CD4-positive, alpha-beta T cell treated with Interferon gamma for 1 hour (primary cell): ENCODE data around the gene SLC7A9.
"Not testable (repeated sequence)": the region's sequence is repeated elsewhere in the genome, so short reads cannot be mapped to it uniquely, and the experiment has no call there.

Source experiments
- DNase-seq: peaks from one replicate; pipeline ENCODE4 v3.0.0-alpha.2; 2020

Gene SLC7A9

DNA sequence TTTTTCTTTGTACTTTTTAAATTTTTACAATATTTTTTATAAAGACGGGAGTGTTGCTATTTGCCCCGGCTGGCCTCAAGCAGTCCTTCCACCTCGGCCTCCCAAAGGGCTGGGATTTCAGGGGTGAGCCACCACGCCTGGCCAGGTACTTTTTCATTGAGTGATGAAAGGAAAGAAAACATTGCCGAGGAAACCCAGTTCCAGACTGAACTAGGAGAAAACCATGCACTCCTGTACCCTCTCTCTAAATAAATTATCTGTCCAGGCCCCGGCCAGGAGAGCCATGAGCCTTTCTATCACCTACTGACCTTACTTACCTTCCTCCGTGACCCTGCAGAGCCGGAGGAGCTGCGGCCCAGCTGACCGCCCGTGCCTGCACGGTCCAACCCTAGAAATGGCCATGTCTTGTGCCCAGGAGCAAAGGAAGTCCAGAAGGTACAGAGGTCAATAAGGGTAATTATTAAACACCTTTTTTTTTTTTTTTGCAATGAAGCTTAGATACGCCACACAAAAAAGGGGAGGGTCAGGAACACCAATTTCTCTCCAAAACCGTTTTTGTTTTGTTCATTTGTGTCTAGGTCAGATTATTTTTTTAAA is at the start of gene SLC7A9:
Gene SLC7A9 (minus strand): TSS at position 399 of the 597 bp plus-strand sequence. CDS start 1,233 bp downstream, outside the sequence.
- DNase-seq: no peak

DNA sequence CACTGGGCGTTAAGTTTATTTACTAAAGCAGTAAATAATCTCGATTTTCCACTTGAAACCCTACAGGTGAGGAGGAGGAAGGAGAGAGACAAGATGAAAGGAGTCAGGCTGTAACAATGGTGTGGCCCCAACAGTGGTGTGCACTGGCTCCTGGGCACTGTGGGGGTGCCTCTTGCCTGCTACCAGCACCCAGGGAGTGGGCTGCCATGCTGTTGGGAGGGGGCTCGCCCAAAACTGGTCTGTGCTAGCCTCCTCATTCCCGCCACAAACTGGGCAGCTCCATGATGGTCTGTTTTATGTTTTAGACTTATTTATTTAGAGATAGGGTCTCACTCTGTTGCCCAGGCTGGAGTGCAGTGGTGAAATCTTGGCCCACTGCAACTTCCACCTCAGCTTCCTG is 49.8 kb upstream of the SLC7A9 start:
- DNase-seq: no peak

DNA sequence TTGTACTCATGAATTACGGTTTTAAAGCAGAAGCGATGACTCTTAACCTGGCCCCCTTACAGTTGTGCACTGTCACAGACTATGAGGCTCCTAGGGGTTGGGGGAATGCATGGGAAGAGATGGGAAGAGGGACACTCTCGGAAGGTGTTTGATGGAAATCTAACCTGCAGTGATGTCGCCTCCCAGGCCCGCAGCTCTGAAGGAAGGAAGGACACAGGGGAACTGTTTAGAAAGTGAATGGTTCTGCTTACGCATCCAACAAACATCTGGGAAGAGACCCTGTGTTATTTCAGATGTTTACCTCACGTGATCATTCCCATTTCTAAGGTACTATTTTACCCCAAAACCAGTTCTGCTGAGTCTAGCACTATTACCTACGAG is 48.0 kb upstream of the SLC7A9 start:
- no peak for DNase-seq

DNA sequence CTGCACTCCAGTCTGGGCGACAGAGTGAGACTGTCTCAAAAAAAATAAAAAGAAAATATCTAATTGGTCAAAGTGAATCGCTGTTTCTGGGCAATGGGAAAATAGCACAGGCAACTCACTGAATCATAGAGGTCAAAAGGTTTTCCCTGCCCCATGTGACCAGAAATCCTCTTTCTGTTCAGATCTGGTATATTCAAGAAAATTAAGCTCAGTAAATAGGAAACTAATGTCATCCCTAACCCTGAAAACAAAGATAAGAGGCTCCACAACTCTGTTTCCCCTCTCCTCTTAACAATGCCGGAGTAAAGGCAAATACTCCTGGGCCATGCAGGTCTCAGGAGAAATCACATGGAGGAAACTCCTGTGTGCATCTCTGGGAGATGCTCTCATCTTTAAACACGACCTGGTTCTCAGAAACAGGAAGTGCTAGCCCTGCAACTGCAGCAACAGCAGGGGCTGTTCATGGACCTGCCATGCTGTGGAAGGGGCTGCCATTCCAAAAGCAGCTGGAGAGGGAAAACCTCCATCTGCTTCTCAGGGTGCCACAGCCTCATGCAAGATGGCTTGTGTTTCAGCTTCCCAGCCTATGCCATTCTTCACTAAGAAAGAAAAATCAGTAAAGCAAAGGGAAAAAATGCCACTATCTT is 47.5 kb upstream of the SLC7A9 start:
- DNase-seq: no peak

DNA sequence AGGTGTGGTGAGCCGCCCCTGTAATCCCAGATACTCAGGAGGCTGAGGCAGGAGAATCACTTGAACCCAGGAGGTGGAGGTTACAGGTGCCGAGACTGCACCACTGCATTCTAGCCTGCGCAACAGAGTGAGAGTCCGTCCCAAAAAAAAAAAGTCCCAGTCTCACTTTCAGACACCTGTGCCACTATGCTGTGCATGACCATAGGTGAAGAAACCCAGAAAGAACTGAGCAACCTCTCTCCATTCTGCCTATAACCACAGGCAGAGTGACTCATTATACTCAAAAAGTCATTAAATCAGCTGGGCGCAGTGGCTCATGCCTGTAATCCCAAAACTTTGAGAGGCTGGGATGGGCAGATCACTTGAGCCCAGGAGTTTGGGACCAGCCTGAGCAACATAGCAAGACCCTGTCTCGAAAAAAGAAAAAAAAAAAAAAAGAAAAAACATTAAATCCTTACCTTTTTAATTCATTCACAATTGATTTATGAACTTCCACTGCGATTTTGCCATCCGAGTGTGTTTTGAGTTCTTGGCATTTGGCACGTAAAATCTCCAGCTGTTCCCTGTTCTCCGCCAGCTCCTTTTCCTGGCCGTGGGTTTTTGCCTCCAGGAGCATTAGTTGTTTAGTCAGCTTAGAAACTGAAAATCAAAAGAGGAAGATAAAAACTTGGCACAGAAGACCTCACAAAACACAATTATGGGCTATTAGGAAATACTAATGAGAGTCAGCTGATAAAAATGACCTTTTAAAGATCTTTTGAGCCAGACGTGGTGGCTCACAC is 45.5 kb upstream of the SLC7A9 start:
- DNase-seq: no peak

DNA sequence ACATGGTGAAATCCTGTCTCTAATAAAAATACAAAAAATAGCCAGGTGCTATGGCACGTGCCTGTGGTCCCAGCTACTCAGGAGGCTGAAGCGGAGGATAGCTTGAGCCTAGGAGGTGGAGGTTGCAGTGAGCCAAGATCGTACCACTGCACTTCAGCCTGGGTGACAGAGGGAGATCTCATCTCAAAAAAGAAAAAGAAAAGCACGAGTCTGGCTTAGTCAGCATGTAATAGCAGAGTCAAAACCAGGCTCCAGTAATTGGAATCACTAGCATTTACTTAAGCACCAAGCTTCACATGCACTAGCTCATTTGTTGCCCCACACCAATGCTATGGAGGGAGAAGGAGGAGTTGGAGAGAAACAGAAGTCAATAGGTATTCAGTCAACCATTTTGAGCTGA is 41.9 kb upstream of the SLC7A9 start:
- no peak for DNase-seq

DNA sequence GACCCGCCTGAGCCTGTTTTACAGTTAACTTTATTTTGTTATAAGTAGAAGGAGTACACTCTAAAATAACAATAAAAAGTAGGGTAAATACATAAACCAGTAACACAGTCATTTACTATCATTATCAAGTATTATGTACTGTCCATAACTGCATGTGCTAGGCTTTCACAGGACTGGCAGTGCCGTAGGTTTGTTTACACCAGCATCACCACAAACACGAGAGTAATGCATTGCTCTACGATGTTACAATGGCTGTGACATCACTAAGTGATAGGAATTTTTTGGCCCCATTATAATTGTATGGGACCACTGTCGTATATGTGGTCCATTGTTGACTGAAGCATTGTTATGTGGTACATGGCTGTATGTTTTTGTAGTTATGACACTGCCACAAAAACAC is 41.3 kb upstream of the SLC7A9 start:
- DNase-seq: no peak

DNA sequence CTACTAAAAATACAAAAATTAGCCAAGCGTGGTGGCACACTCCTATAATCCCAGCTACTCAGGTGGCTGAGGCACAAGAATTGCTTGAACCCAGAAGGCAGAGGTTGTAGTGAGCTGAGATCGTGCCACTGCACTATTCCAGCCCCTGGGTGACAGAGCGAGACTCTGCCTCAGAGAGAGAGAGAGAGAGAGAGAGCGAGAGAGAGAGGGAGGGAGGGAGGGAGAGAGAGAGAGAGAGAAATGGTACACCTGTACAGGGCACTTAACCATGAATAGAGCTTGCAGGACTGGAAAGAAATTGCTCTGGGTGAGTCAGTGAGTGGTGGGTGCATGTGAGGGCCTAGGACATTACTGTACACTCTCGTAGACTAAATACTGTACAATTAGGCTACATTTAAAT is 40.5 kb upstream of the SLC7A9 start:
- DNase-seq: no peak

DNA sequence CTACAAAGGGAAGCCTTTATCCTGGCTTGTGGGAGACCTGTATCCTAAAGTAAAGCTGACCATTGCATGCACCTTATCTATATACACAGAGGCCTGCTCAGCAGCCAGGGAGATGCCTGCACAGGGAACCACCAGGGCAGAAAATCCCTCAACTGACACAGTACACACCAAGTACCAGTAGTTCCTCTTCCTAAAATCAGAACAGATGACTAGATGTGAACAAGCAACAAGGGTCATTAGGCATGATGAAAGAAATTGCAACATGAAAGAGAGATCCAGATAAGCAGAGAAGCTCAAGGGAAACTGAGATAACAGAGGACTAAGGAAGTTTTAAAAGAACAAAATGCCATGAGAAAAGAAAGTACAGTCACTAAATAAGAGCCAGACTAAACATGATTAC is 39.7 kb upstream of the SLC7A9 start:
- no peak for DNase-seq

DNA sequence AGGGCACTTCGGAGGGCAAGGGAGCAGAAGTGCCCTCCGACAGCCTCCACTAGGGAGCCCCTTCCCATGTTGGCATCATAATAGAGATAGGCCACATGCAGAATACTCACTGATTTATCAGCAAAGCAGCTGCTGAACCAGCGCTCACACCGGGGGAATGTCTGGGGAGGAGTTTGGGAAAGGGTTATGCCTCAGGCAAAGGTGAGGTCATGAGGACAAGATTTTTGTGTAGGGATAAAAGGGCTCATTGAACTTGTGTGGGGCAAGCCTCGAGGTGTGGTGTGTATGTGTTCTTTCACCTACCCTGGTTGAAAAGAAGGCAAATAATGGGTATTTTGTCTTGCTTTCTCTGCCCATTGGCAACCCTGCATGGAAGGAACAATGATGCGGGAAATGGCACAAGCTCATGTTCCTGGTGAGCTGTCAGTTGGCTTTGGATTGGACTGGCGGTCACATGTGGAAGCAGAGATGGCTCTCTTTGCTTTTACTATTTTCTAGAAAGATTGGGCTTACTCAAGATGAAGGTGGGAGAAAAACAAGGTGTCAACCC is 39.1 kb upstream of the SLC7A9 start:
- no peak for DNase-seq

DNA sequence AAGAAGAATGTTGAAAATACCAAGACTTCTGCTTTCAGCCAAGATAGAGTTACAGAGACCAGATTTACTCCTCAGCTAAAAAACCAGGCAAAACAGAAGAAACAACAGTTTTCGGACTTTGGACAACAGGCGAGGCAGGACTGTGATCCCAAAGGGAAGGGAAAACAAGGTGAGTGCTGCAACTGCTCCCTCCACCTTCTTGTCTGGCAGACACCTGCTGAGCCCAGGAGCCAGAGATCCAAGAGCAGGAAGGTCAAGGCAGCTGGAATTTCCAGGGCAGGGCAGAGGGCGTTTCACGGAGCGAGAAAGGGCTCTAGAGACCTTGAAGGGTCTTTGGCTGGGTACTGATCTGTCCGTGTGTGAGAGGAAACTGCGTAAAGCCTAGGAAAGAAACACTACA is 32.9 kb upstream of the SLC7A9 start:
- DNase-seq: no peak

DNA sequence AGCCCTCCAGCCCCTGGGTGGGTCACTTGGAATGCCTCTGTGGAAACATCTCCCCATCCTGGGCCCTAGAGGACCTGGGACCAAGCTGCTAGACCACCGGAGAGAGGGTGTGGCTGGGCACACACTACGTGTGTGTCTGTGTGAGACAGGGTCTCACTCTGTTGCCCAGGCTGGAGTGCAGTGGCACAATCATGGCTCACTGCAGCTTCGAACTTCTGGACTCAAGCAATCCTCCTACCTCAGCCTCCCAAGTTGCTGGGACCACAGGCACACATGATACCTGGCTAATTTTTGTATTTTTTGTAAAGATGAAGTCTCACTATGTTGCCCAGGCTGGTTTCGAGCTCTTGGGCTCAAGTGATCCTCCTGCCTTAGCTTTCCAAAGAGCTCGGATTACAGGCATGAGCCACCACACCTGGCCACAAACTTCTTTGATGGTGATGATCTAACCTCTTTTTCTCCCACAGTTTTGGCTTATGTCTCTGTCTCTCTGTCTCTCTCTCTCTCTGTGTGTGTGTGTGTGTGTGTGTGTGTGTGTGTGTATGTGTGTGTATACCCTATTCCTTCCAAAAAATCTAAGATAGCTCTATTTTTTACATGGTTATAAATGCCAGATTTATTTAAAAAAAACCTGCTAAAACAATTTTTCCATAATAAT is 32.1 kb upstream of the SLC7A9 start:
- DNase-seq: no peak

DNA sequence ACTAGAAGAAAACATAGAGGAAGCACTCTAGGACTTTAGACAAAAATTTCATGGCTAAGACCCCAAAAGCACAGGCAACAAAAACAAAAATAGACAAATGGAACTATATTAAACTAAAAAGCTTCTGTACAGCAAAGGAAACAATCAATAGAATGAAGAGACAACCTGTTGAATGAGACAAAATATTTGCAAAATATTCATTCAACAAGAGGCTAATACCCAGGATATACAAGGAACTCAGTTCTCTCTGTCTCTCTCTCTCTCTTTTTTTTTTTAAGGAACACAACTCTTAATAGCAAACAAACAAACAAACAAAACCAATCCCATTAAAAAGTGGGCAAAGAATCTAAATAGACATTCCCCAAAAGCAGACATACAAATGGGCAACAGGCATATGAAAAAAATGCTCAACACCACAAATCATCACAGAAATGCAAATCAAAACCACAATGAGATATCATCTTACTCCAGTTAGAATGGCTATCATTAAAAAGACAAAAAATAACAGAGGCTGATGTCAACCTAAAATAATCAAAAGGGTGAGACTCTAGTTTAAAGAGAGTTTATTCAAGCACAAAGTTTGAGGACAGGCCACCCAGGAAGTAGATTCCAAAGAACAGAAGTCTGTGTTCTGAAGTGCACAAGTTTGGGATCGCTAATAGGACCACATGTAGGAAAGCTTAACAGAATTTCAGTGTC is 27.1 kb upstream of the SLC7A9 start:
- no peak for DNase-seq

DNA sequence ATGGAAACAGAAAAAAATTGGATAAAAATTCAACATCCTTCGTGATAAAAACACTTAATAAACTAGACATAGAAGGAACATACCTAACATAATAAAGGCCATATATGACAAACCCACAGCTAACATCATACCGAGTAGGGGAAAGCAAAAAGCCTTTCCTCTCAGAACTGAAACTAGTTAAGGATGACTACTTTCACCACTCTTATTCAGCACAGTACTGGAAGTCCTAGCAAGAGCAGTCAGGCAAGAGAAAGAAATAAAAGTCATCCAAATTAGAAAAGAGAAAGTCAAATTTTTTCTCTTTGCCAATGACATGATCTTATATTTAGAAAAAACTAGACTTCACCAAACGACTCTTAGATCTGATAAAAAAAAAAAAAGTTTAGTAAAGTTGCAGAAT is 25.8 kb upstream of the SLC7A9 start:
- no peak for DNase-seq

DNA sequence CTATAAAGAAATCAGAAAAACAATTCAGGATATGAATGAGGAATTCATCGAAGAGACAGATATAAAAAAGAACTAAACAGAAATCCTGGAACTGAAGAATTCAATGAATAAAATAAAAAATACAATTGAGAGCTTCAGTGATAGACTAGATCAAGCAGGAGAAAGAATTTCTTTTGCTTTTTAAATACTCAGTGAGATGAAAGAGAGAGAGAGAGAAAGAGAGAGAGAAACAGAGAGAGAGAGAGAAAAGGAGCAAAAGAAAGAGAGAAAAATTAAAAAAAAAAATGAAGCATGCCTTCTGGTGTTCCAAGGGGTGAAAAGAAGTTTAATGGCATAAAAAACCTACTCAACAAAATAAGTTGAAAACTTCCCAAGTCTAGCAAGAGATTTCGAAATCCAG is 22.0 kb upstream of the SLC7A9 start:
- no peak for DNase-seq

DNA sequence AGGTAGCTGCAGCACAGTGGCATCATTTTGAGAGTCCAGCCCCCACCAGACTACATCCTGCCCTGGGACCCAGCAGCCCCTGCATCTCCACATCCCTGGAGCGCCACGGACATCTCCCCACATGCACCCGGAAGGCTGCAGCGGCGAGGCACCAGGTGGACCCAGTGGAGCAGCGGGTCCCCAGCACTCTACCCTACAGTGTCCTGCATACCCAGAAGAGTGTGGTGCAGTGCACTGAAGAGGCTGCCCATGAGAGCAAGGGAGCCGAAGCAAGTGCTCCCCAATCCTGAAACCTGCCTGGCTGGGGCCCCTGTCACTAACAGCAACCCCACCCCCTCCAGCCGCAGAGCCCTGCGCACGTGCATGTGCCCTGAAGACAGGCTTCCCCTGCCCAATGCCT is 21.3 kb upstream of the SLC7A9 start:
- no peak for DNase-seq

DNA sequence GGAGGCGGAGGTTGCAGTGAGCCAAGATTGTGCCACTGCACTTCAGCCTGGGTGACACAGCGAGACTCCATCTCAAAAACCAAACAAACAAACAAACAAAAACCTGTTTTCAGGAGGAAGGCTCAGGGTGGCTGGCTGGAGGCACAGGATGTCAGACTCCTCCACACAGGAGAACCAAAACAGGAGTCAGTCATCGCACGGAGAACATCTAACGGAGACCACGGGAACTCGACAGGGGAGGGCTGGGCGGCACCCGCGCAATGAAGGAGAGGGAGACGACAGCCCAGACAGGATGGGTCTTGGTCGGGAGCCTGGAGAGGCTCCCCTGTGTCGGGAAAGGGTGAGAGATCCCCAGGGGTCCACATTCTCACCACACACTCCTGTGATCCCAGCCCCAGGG is 20.8 kb upstream of the SLC7A9 start:
- no peak for DNase-seq

DNA sequence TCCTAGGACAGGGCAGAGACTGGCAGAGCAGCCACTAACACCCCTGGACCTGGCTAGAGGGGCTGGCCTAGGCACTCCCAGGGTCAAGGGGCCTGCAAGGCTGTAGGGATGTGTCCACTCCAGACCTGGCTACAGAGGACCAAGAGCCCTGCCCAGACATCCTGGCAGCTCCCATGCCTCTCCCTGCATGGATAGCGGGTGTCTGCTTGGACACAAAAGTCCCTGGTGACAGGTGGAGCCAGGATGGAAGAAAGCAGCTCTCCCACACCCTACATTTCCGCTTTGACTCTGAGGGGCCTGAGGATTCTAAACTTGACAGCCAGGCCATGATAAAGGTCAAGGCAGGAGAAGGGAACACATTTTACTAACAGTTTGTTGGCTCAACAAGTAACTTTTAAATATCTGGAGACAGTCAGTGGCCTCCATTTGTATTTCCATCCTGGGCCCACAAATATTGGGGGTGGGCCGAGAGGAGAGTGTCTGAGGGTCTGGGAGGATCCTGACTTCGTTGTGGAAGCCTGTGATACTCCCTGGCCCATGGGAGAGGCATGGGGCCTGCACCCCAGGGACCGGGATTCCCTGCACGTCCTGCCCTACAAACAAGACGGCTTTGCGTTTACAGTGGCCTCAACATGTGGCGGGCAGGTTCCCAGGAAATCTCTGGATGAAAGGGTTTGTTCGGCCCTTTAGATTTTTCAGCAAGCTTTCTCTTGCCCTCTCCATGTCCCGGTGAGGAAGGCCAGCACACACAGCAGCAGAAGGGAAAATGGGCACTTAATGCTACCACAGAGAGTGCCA is 19.8 kb upstream of the SLC7A9 start:
- no peak for DNase-seq

DNA sequence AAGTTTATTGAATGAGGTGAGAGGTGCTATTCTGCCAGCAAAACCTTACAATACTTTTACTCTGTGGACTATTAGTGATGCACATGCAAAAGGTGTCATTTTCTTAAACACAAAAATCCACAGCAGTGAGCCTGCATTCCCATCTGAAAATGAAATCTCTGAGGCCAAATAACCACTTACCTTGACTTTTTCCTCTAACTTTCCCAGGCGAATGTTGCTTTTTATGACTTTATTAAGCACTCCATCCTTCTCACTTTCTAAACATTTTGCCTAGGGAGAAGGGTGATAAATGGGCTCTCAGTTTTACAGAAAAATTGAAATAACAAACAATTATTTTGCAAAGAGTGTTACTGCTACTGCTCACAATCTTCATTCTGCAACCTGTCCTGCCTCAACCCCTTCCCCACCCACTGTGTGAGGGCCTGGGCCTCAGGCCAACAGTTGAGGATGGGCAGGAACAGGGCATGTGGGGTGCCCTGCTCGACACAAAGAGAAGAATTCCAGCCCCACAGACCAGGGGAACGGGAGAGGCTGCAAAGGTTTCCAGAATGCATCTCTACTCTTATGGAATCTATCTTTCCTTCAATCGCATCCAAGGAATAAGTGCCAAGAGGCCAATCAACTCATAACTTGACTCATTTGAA is 18.1 kb upstream of the SLC7A9 start:
- DNase-seq: no peak

DNA sequence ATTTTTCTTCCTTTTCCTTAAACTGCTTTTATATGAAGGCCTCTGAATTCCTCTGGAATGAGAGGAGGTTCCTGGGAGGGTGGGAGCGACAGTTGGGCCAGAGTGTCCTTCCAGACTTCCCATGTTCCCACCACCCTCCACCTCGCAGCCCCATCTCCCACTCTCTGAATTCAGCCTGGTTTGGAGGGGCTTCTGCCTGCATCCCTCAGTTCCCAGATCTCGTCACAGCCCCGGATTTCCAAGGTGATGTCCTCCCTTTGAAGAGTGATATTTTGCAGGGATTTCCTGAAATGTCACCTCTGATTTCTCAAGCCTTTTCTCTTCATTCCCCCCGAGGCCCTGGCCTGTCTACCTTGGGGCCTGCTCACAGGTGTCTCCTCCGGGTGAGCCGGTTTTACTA is 16.7 kb upstream of the SLC7A9 start:
- no peak for DNase-seq

DNA sequence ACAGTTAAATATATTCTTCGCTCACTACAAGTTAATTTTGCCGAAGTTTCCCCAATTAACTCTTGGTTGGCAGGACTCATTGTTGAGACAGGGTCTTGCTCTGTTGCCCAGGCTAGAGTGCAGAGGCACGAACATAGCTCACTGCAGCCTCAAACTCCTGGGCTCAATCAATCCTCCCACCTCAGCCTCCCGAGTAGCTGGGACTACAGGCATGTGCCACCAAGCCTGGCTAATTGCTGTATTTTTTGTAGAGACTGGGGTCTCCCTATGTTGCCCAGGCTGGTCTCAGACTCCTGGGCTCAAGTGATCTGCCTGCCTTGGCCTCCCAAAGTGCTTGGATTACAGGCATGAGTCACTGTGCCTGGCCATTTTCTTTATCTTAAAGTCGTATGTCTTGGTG is 15.7 kb upstream of the SLC7A9 start:
- not testable (repeated sequence) for DNase-seq

DNA sequence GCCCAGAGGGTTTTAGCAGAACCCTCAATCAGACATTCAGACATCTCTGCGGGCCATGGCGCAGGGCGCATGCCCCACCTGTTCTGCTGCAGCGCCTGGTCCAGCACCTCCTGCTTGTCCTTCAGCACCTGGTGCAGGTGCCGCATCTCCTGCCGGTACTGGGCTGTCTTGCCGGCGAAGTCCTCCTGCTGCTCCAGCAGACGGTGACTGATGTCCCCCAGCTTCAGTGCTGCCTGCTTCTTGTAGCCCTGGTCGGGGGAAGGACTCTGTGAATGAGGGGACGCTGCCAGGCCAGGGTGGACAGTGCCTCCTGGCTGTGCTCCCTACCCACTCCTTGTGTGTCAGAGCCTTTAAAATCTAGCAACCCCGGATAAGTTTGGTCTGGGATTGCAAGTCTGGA is 12.2 kb upstream of the SLC7A9 start:
- no peak for DNase-seq
